ENCODE results near the gene C22orf15. TPM values are rescaled to one million over a fixed set of nuclear protein-coding genes. Genes with fewer than 3 reads are reported as not detected.

Gene C22orf15
- total and polyA plus RNA-seq, 4 donors: 3.0 to 18.7 (median 10.4) TPM

- ATAC-seq (ENCODE audit: insufficient read depth, low FRiP score) (no peak), DNase-seq (no peak)
- 89 to 90% methylated on average over 15 of the region's 15 CpGs for WGBS, 2 donors
- Histone ChIP-seq H3K27ac (ENCODE audit: low read depth in 1 of 2, low read length in 1 of 2) (no peak overlapping the region), H3K27me3 (ENCODE audit: control insufficient read depth in 3 of 3, insufficient read depth in 3 of 3, low read length in 2 of 3) (no peaks in the 10 kb centered on the region), H3K4me1 (ENCODE audit: control insufficient read depth in 5 of 5, insufficient read depth in 5 of 5, low read length in 5 of 5) (peaks cover 0 to 15% (median 5%) of the 10 kb centered on the region in 5 donors), H3K9ac (ENCODE audit: insufficient read depth in 1 of 2, low read length in 2 of 2) (no peak overlapping the region), H3K4me3 (no peak overlapping the region), H3K9me3 (ENCODE audit: control insufficient read depth in 4 of 4, insufficient read depth in 3 of 4, low read length in 3 of 4) (no peaks in the 10 kb centered on the region), H3K36me3 (ENCODE audit: control insufficient read depth in 4 of 4, insufficient read depth in 4 of 4, low read length in 4 of 4) (peaks cover 0 to 1% (median 0%) of the 10 kb centered on the region in 4 donors)
- TF ChIP-seq CTCF (IDR thresholded peaks at IDR 0.05; ENCODE audit: control extremely low read depth, extremely low read depth): no peak
Measured at GRCh38 chr22:23783265-23784150, 20.7 kb downstream of the C22orf15 start.

- no peak overlapping the region for H3K9ac ChIP-seq (ENCODE audit: insufficient read depth in 1 of 2, low read length in 2 of 2)
- TF ChIP-seq CTCF (IDR thresholded peaks at IDR 0.05; ENCODE audit: control extremely low read depth, extremely low read depth): no peak
- no peaks in the 10 kb centered on the region for H3K9me3 ChIP-seq (ENCODE audit: control insufficient read depth in 4 of 4, insufficient read depth in 3 of 4, low read length in 3 of 4)
- H3K4me1 ChIP-seq (ENCODE audit: control insufficient read depth in 5 of 5, insufficient read depth in 5 of 5, low read length in 5 of 5): peaks cover 0 to 22% (median 9%) of the 10 kb centered on the region in 5 donors
- 35 to 64% methylated on average over 8 of the region's 8 CpGs for WGBS, 2 donors
- DNase-seq: no peak
- no peak overlapping the region for H3K27ac ChIP-seq (ENCODE audit: low read depth in 1 of 2, low read length in 1 of 2)
- no peaks in the 10 kb centered on the region for H3K27me3 ChIP-seq (ENCODE audit: control insufficient read depth in 3 of 3, insufficient read depth in 3 of 3, low read length in 2 of 3)
- peaks cover 0 to 5% (median 0%) of the 10 kb centered on the region in 4 donors for H3K36me3 ChIP-seq (ENCODE audit: control insufficient read depth in 4 of 4, insufficient read depth in 4 of 4, low read length in 4 of 4)
- no peak for ATAC-seq (ENCODE audit: insufficient read depth, low FRiP score)
- H3K4me3 ChIP-seq: no peak overlapping the region
Measured at GRCh38 chr22:23784215-23784732, 21.5 kb downstream of the C22orf15 start.

GRCh38 chr22:23786261-23786710 lies 23.5 kb downstream of the C22orf15 start:
- DNase-seq: no peak
- Histone ChIP-seq H3K27me3 (ENCODE audit: control insufficient read depth in 3 of 3, insufficient read depth in 3 of 3, low read length in 2 of 3) (no peaks in the 10 kb centered on the region), H3K36me3 (ENCODE audit: control insufficient read depth in 4 of 4, insufficient read depth in 4 of 4, low read length in 4 of 4) (peaks cover 0 to 11% (median 4%) of the 10 kb centered on the region in 4 donors), H3K9me3 (ENCODE audit: control insufficient read depth in 4 of 4, insufficient read depth in 3 of 4, low read length in 3 of 4) (no peaks in the 10 kb centered on the region), H3K9ac (ENCODE audit: insufficient read depth in 1 of 2, low read length in 2 of 2) (peak overlapping the region; percentile 87 to 90), H3K4me1 (ENCODE audit: control insufficient read depth in 5 of 5, insufficient read depth in 5 of 5, low read length in 5 of 5) (peaks cover 0 to 33% (median 9%) of the 10 kb centered on the region in 5 donors), H3K27ac (ENCODE audit: low read depth in 1 of 2, low read length in 1 of 2) (peak overlapping the region; percentile 100), H3K4me3 (peak overlapping the region; percentile 10)
- ATAC-seq (ENCODE audit: insufficient read depth, low FRiP score): no peak
- TF ChIP-seq CTCF (IDR thresholded peaks at IDR 0.05; ENCODE audit: control extremely low read depth, extremely low read depth): no peak
- WGBS, 2 donors: 61 to 76% methylated on average over 9 of the region's 9 CpGs

Measured in lung (tissue), 12 donors.